Measurements from ENCODE around the gene PHF12. TPM values are rescaled to one million over a fixed set of nuclear protein-coding genes. Genes with fewer than 3 reads are reported as not detected.

The PHF12 gene
- total and polyA plus RNA-seq, 2 of the 8 experiments (the other 6 are each of a cell fraction or from before 2014, with no cell fraction given): 38.8 to 65.7 TPM

DNA sequence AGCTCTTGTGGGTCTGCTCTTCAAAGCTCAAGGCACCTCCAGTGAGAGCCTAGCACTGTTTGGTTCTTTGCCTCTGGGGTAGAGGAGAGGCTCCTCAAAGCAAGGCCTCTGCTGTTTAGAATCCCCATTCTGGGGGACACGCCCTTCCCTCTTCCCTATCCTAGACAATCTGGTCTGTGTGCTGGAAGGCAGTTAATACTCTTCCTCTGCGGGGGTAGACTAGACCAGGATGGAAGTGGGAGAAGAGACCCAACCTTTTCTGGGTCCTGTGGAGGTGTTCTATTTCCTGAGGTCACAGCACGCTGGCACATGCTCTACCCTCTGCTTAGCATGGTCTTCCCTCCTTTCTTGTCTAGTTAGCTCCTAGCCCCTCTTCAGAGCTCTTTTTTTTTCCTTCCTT lies 88.8 kb downstream of the PHF12 start:
- Histone ChIP-seq H3K79me1 (ENCODE audit: low read depth, low read length) (no peaks in the 10 kb centered on the region; the same call in 1 of the 2 replicates), H3K4me2 (ENCODE audit: insufficient read depth in 1 of 2, low read depth in 2 of 2, low read length in 2 of 2) (no peak overlapping the region), H4K8ac (ENCODE audit: extremely low read depth, insufficient read depth, low read length) (no peak overlapping the region), H3K27ac (ENCODE audit: low read depth, low read length) (no peak overlapping the region), H4K20me1 (replicated peaks in 1 of 2; ENCODE audit: control insufficient read depth in 1 of 2, insufficient read depth in 2 of 2, low read length in 2 of 2) (peaks cover 1 to 3% of the 10 kb centered on the region in 2 experiments), H3K23me2 (ENCODE audit: low read depth, low read length) (no peaks in the 10 kb centered on the region), H3K9ac (replicated peaks in 1 of 4; ENCODE audit: extremely low read depth in 1 of 4, low read depth in 3 of 4, low read length in 3 of 4) (no peak overlapping the region), H3K36me3 (ENCODE audit: control insufficient read depth in 2 of 4, insufficient read depth in 4 of 4, low read length in 3 of 4) (peaks cover 16 to 23% (median 20%) of the 10 kb centered on the region in 4 experiments; a peak in 7 of 8 replicates), H2BK20ac (ENCODE audit: low read length) (no peak overlapping the region), H4K91ac (replicated peaks; ENCODE audit: insufficient read length, low read length) (no peak overlapping the region), H3K79me2 (ENCODE audit: control insufficient read depth in 1 of 2, insufficient read depth in 2 of 2, low read length in 2 of 2) (no peaks in the 10 kb centered on the region), H3K4me1 (replicated peaks in 1 of 4; ENCODE audit: control insufficient read depth in 3 of 4, insufficient read depth in 4 of 4, low read length in 3 of 4) (peaks cover 0 to 6% (median 0%) of the 10 kb centered on the region in 4 experiments; a peak in 2 of 7 replicates), H3K4ac (replicated peaks; ENCODE audit: insufficient read length, low read depth, low read length) (no peak overlapping the region), H2AK5ac (ENCODE audit: low read depth, low read length) (no peak overlapping the region), H3K9me3 (ENCODE audit: insufficient read depth in 2 of 2, low read depth in 1 of 2, low read length in 1 of 2) (no peaks in the 10 kb centered on the region), H4K5ac (ENCODE audit: insufficient read length, low read depth, low read length) (no peak overlapping the region), H3K27me3 (replicated peaks in 1 of 4; ENCODE audit: control insufficient read depth in 3 of 4, extremely low read depth in 1 of 4, insufficient read depth in 3 of 4, low read length in 3 of 4) (no peaks in the 10 kb centered on the region; a peak in 1 of 7 replicates), H3K4me3 (ENCODE audit: extremely low read depth in 1 of 4, insufficient read depth in 2 of 4, low read depth in 3 of 4, low read length in 4 of 4) (no peak overlapping the region), H2BK5ac (ENCODE audit: low read depth, low read length) (no peak overlapping the region), H3K18ac (ENCODE audit: extremely low read depth, low read length) (no peak overlapping the region), H2AFZ (ENCODE audit: low read length) (no peak overlapping the region), H2BK120ac (replicated peaks; ENCODE audit: low read depth, low read length) (no peak overlapping the region), H3K56ac (replicated peaks; ENCODE audit: insufficient read length, low read depth, low read length) (no peak overlapping the region), H2BK15ac (ENCODE audit: low read length) (no peak overlapping the region), H2BK12ac (ENCODE audit: low read depth, low read length) (no peak overlapping the region), H3K14ac (ENCODE audit: insufficient read length) (no peak overlapping the region), H3K23ac (ENCODE audit: insufficient read length) (no peak overlapping the region)
- POLR2A ChIA-PET (ENCODE audit: partially characterized antibody): interaction anchor here (0.8 to 1.6 kb wide), 7 partner anchors 8 to 140 kb away, joined by 3 to 5 read pairs (median 3); partner anchors contain the start of gene FLOT2
- WGBS, 2 experiments (ENCODE audit: extremely low coverage in 1 of 2, insufficient coverage in 1 of 2, insufficient read length in 1 of 2, insufficient replicate concordance in 2 of 2, low coverage in 1 of 2, low lambda C conversion rate in 2 of 2, missing lambda C conversion rate in 1 of 2): 87% methylated on average over 3 of the region's 3 CpGs; no CpG with 5 or more reads in 1 of the 2 experiments
- CTCF ChIA-PET (ENCODE audit: partially characterized antibody): interaction anchor here (0.8 to 3.9 kb wide), 12 partner anchors 8 to 136 kb away, joined by 3 to 31 read pairs (median 6); partner anchors contain the start of genes FLOT2 and TLCD1
- TF ChIP-seq SP4 (IDR thresholded peaks at IDR 0.05; ENCODE audit: low read length) (no peak), TAF7 (optimal IDR thresholded peaks at IDR 0.05; ENCODE audit: borderline replicate concordance, low read depth, low read length) (no peak), JUN (IDR thresholded peaks at IDR 0.05; ENCODE audit: low read depth, low read length) (no peak), RNF2 (IDR thresholded peaks at IDR 0.05; ENCODE audit: borderline replicate concordance, low read depth, low read length, missing control alignments, poor library complexity, severe bottlenecking) (no peak)
- TF ChIP-seq, protein P1, sequence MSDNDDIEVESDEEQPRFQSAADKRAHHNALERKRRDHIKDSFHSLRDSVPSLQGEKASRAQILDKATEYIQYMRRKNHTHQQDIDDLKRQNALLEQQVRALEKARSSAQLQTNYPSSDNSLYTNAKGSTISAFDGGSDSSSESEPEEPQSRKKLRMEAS (IDR thresholded peaks at IDR 0.05): no peak
- TF ChIP-seq, protein P2, sequence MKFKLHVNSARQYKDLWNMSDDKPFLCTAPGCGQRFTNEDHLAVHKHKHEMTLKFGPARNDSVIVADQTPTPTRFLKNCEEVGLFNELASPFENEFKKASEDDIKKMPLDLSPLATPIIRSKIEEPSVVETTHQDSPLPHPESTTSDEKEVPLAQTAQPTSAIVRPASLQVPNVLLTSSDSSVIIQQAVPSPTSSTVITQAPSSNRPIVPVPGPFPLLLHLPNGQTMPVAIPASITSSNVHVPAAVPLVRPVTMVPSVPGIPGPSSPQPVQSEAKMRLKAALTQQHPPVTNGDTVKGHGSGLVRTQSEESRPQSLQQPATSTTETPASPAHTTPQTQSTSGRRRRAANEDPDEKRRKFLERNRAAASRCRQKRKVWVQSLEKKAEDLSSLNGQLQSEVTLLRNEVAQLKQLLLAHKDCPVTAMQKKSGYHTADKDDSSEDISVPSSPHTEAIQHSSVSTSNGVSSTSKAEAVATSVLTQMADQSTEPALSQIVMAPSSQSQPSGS (IDR thresholded peaks at IDR 0.05; ENCODE audit: low read length): no peak
- no peak for DNase-seq (ENCODE audit: low read depth in 1 of 2, low spot score in 2 of 2)
- no peak for FAIRE-seq
